Measurements from ENCODE around the gene TMEM54.
"Not testable (repeated sequence)": the region's sequence is repeated elsewhere in the genome, so short reads cannot be mapped to it uniquely, and the experiment has no call there.

The TMEM54 gene

DNA sequence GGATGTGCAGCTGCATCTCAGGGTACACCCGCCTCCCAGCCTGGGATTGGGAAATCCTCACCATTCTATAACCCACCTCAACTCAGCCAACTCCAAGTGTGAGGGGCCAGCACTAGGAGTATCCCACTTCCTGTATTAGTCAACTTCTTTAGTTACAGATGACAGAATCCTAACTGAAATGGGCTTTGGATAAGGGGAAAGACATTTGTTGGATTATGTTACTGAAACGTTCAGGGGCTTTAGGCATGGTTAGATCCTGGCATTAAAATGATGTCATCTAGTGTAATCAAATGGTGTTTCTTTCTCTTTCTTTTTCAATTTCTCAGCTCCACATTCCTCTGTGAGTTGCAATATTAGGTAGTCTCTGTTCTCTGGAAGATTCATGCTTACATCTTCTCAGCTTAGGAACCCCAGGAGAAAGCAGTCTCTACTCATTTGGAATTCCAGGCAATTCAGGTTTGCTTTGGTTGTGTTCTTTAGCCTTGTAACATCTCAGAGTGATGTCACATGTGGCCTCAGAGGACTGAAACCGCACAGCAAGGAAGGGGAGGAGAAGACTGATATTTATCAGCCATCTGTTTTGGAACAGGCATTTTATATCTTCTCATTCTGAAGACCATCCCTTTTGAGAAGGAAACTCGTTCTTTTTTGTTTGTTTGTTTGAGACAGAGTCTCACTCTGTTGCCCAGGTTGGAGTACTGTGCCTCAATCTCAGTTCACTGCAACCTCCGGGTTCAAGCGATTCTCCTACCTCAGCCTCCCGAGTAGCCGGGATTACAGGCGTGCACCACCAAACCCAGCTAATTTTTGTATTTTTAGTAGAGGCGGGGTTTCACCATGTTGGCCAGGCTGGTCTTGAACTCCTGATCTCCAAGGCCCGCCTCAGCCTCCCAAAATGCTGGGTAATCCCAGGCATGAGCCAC, 18.9 kb upstream of the TMEM54 start:
- no peak for DNase-seq (ENCODE audit: low read depth)

DNA sequence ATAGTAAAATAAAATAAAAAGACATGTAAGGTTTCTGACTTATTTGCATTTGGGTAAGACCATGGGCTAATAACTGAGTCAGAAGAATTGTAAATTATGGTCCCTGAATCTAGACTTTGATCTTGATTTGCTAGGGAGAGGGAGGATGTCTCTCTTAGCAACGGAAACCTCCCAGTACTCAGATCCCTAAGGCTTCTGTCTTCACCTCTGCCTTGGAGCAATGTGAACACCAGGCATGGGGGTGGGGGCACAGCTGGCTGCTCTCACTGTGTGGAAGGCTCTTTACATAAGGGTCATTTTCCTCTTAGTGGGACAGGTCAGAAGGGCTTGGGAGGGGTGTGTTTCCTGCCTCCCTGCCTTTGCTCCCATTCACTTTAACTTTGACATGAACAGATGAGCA, 17.0 kb upstream of the TMEM54 start:
- DNase-seq (ENCODE audit: low read depth): no peak

DNA sequence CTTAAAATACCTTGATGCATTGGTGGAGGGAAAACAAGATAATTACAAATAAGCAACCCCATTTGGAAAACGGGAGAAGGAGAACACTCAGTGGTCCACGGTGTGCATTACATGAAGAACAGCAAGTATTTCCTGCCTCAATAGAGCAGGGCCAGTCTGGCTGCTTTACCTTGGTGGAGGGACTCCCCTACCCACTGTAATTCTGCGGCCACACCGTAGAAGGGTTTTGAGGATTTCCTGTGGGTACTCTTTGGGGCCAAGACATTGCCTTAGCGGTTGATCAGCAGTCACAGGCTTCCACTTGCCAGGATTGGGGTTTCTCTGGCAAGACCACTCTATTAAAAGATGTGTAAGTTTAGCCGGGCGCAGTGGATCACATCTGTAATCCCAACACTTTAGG, 16.3 kb upstream of the TMEM54 start:
- DNase-seq (ENCODE audit: low read depth): no peak

DNA sequence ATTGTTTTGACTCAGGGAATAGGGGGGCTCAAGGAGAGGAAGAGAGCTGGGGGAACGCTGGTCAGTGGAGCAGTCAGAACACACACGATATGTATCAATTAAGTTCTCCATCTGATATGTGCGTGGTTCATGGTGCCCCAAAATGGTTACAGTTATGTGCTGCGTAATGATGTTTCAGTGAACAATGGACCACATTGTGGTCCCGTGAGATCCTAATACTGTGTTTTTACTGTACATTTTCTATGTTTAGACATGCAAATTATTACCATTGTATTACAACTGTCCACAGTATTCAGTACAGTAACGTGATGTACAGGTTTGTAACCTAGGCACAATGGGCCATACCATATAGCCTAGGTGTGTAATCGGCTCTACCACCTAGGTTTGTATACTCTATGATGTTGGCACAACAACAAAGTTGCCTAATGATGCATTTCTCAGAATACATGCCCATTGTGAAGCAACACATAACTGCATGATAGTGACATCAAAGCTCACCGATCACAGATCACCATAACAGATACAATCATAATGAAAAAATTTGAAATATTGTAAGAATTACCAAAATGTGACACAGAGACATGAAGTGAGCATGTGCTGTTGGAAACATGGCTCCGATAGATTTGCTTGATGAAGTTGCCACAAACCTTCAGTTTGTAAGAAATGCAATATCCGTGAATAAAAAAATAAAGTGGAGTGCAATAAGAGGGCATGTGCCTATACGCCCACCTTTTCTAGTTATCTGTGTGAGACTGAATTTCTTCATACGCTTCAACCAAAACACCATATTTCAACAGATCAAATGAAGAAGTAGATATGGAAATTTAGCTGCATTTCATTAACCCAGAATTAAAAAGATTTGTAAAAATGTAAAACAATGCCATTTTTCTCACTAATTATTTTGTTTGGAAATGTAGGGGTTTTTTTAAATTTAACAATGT, 14.8 kb upstream of the TMEM54 start:
- DNase-seq (ENCODE audit: low read depth): no peak

DNA sequence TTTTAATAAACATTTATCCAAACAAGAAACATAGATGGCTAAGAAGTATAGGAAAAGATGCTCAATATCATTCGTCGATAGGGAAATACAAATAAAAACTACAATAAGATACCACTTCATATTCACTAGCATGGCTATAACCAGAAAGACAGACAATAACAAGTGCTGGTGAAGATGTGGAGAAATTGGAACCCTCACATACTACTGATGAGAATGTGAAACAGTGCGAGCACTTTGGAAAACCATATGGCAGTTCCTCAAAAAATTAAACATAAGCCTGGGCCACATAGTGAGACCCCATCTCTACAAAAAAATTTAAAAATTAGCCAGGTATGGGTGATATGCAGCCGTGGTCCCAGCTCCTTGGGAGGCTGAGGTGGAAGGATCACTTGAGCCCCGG, 9.1 kb upstream of the TMEM54 start:
- DNase-seq (ENCODE audit: low read depth): no peak

DNA sequence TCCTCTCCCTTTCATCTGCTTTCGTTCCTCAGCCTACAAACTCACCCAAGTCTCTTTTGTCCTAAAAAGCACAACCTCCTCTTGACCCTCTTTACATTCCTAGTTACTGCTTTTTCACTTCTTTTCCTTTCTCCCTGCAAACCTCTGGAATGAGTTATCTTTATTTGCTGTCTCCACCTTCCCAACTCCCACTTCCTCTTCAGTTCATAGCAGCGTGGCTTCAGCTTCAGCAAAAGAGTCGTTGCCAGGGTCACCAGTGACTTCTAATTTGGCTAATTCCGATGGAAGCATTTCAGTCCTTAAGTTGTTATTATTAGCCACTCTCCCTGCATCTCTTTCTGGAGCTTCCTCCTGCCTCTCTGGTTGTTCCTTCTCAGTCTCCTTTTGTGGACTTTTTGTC, 6.2 kb upstream of the TMEM54 start:
- DNase-seq (ENCODE audit: low read depth): no peak

DNA sequence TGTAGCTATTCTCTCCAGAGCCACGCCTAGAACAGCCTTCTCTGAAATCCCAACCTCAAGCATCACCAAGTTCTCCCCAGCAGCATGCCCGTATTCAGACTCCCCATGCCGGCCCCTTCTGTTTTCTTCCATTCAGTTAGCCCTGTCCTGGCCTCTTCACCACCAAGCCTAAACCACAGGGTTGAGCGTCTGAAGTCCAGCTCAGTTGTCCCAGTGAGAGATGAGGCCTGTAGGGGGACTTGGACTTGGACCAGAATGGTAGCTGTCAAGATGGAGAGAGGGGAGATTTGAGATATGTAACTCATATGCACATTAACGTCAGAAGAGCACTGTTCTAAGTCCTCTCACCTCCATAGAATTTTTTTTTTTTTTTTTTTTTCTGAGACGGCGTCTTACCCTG, 5.5 kb upstream of the TMEM54 start:
- DNase-seq (ENCODE audit: low read depth): no peak

DNA sequence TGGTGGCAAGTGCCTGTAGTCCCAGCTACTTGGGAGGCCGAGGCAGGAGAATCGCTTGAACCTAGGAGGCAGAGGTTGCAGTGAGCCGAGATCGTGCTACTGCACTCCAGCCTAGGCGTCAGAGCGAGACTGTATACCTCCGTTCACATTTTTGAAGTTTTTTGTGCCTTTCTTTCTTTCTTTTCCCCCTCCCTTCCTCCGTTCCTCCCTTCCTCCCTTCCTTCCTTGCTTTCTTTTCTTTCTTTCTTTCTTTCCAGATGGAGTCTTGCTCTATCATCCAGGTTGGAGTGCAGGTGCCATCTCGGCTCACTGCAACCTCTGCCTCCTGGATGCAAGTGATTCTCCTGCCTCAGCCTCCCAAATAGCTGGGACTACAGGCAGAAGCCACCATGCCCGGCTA, 4.4 kb upstream of the TMEM54 start:
- not testable (repeated sequence) for DNase-seq (ENCODE audit: low read depth)

DNA sequence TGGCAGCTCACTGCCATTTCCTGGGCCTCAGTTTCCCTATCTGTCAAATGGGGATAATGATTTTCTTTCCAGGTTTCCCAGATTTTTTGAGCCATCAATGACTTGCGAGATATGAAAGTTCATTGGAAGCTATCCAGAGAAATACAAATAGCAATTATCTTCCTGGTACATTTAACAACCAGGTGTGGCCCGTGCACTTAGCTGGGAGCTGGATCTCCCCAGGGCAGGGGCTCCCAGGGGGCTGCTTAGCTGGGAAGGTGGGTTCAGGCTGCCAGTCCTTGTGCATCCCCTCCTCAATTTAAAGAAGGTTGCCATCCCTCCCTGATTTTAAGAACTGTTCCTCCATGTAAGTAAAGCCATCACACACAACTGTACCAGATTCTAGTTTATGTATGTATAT, 3.6 kb upstream of the TMEM54 start:
- no peak for DNase-seq (ENCODE audit: low read depth)

DNA sequence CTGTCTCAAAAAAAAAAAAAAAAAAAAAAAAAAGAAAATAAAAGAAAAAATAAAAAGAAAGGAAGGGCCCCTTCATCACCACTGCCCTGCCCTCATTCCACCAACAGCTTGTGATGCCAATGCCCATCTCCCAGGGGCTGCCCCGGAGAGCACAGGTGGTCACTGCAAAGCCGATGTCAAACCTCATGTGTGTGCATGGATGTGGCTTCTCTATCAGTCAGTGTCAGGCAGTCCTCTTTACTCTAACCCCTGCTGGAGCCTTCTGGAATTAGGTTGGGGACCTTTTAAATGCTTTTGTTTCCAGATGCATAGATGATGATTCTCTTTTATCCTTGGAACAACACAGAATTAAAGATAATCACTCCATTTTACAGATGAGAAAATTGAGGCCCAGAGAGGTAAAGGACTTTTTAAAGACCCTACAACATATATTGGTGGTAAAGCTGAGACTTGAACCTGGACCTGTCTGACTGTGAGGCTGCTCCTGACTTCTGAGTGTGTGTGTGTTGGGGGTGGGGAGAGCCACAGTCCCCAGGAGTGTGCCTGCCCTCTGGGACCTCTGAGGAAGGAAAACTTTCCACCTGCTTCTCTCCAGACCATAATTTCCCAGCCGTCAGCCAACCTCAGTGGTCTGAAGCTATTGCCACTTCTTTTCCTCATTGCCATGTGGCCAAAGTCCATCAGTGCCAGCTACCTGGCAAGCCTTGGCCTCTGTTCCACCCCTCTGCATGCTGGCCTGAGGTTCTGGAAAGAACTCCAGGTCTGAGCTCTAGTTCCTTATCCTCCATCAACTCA, 3.0 kb upstream of the TMEM54 start:
- DNase-seq (ENCODE audit: low read depth): no peak

DNA sequence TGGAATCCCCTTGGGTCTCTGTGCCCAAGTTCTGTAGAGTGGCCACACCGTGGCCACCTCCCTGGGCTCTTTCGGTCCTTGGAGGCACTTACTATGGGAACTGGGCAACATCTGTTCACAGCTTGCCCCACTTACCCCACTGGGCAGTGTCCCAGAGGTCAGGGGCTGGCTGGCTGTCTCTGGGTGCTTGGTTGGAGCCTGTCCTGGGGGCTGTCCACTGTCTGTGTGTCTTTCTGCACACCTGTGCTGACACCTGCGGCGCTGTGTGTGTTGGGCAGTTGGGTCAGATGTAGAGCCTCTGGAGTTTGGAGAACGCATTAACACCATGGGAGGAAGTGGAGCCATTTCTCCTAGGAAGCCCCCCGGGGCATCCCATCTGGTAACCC, 1.3 kb upstream of the TMEM54 start:
- DNase-seq (ENCODE audit: low read depth): no peak

DNA sequence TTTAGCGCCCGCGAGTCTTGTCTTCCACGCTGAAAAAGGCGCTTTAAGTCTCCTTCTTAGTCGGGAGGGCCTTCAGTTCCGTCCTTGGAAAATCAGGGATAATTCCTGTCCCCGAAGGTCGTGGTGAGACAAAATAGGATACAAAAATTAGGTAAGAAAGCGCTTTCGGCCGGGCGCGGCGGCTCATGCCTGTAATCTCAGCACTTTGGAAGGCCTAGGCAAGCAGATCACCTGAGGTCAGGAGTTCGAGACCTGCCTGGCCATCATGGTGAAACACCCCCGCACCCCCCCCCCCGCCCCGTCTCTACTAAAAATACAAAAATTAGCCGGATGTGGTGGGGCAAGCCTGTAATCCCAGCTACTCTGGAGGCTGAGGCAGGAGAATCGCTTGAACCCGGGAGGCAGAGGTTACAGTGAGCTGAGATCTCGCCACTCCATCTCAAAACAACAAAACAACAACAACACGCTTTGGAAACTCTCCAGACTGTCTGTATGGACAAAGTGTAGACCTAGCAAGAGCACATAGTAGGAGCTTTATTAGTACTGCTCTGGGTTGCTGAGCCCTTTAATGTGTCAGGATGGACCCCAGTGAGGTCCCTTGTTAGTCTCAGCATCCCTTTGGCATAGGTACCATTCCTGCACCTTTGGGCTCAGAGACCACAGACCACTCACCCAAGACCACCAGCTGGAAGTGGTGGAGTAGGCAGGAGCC, 790 bp upstream of the TMEM54 start:
- no peak for DNase-seq (ENCODE audit: low read depth)

DNA sequence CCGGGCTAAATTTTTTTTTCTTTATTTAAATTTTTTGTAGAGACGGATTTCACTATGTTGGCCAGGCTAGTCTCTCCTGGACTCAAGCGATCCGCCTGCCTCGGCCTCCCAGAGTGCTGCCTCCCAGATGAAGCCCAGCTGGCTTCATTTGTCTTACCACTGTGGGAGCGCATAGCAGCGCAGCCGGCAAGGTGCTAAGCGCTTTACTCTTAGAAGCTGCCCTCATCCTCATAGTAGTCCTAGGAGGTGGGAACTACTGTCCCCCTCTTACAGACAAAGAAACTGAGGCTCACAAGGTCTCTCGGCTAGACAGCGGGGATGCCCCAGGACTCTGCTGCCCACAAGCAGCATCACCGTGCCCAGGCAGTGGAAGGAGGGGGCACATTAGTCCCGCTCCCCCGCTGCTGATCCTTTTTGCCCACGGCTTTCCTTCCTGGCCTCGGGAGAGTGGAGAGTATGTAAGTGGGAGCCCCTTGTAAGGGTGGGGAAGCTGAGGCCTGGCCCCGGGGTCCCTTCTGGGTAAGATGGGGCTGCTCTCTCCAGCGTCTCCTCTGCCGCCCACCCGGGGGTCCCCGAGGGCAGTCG, 726 bp downstream of the TMEM54 start:
- no peak for DNase-seq (ENCODE audit: low read depth)

DNA sequence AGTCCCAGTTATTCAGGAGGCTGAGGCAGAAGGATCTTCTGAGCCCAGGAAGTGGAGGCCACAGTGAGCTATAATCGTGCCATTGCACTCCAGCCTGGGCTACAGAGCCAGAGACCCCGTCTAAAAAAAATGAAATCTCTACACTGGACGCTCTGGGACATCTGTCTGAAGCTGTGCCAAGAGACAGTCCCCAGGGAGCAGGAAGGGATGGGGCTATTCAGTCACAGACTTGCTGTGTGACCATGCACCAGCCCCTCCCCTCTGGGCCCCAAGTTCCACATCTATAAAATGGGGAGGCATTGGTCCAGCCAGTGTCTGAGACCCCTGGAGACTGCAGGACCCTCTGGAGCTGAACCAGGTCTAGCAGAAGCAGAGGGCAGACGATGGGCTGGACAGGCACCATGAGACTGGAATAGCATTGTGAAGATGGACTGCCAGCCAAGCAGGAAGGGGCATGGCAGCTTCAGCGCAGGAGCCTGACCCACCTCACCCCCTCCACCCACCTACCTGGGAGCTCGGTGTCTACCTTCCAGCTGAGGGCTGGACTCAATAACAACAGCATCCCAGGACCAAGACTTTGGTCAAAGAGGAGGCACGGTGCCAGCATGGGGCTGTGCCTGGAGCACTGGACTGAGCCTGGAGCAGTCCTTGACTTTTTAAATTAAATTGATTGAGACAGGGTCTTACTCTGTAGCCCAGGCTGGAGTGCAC, 1.4 kb downstream of the TMEM54 start:
- DNase-seq (ENCODE audit: low read depth): no peak

DNA sequence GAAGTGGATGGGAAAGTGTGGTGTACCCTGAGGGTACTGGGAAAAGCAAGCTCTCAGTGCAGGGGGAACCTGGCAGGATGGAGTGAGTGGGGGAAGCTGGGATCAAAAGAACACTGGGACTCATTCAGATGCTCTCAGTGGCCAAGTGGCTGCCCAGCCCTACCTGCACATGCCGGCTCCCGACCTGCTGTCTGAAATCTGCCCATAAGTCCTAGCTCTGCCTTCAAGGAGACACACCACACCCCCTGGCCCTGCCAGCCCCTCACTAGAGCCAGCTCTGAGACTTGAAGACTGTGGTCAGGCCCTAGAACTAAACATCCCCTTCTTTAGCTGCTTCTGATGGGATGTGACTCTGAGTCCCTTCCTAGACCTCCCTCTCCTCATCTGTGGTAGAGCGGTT, 2.2 kb downstream of the TMEM54 start:
- DNase-seq (ENCODE audit: low read depth): no peak

DNA sequence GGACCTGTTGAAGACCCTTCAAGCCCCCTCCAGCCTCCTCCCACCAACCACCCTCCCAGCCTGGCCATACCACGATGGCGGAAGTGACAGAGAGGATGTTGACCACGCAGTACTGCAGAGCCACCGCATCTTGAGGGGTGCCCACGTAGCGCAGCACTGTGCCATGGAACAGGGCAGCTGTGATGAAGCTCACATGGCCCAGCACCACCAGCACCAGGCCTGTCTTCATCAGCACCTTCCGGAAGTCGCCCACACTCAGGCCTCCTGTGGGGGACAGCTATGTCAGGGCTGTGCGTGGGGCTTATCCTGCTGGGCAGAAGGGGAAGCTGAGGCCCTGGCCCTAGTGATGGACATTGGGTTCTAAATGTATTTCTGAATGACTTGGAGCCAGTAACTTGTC, 3.1 kb downstream of the TMEM54 start:
- no peak for DNase-seq (ENCODE audit: low read depth)

DNA sequence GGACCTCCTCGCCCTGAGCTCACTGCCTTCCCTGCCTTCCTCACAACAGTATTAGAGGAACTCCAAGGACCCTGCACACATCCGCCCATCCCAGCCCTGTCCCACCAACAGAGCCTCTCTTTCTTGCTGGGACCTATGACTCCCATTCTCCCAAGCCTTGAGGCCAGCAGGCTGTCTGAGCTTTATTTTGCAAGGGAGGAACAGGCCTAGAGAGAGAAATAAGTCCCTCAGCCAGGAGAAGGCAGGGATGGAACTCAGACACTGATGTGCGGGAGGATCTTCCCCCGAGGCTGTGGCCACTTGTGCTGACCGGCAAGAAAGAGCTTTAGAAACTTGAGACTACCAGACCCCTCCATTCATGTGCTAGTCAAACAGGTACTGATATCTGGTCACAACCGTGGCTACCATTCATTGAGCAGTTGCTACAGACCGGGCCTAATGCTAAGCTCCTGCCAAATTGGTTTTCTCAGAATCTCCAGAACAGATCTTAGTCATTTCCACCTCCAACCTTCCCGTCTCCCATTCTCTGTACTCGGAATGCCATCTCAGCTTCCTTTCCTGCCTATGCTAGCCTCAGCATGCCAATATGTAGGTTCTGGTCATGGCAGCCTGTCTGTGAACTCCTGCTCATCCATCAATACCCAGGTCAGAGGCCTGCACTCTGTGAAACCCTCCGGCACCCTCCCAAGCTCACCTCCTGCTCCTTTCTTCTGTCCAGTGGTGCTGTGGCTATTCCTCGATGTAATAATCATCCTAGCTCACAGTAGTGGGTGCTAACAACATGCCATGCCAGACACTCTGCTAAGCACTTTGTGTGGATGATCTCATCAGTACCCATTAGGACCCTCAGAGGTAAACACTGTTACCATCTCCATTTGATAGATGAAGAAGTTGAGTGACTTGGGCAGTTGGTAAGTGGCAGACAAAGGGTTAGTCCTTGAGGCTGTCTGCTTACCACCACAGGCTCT, 3.8 kb downstream of the TMEM54 start:
- DNase-seq (ENCODE audit: low read depth): no peak

DNA sequence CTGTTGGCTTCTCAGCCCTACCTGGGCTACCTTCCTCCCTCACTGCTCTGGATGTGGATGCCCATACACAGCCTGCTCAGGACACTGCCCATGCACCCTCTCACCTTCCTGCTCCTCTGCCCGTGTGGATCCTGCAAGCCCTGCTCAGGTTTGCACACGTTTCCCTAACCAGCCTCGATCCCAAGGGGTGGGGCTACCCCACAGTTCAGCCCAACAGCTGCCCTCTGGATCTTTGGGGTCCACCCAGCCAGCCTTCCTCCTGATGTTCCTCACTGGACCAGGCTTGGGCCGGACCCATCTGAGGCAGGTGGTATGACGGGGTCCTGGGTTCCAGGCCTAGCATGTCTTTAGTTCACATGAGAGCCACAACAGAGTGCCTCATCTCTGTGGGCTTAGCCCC, 4.7 kb downstream of the TMEM54 start:
- no peak for DNase-seq (ENCODE audit: low read depth)

All from activated T-cell treated with anti-CD3 and anti-CD28 coated beads for 24 hours (primary cell).